HEK293 (cell line): ENCODE data around the gene ZFR2.
A peak's percentile ranks its signal among the peaks of the same experiment; 100 is the strongest.

Experiments
- HOXA7 ChIP-seq: sonication (generic); formaldehyde crosslinking; IDR thresholded peaks from 2 replicates; pipeline ENCODE4 v1.8.1; 2022; ENCODE audit warnings: missing genetic modification reagents, borderline replicate concordance
- KLF8 ChIP-seq: fragments of 450-650 bp; formaldehyde crosslinking; IDR thresholded peaks from 2 replicates; pipeline ENCODE4 v1.5.1; 2016; ENCODE audit warnings: missing biosample characterization, missing genetic modification characterization
- SP7 ChIP-seq: fragments of 450-650 bp; formaldehyde crosslinking; IDR thresholded peaks from 2 replicates; pipeline ENCODE4 v1.5.1; 2016; ENCODE audit warnings: missing biosample characterization, missing genetic modification characterization
- ZNF10 ChIP-seq: fragments of 450-650 bp; formaldehyde crosslinking; IDR thresholded peaks from 2 replicates; pipeline ENCODE4 v1.5.1; 2017; ENCODE audit warnings: missing biosample characterization, missing genetic modification characterization
- ZNF19 ChIP-seq: fragments of 450-650 bp; formaldehyde crosslinking; IDR thresholded peaks from 2 replicates; pipeline ENCODE4; 2016; ENCODE audit warnings: missing biosample characterization, missing genetic modification characterization, low read depth
- ZNF2 ChIP-seq: fragments of 450-650 bp; formaldehyde crosslinking; IDR thresholded peaks from 2 replicates; pipeline ENCODE4 v1.5.1; 2016; ENCODE audit warnings: missing biosample characterization, missing genetic modification characterization
- ZNF24 ChIP-seq: fragments of 450-650 bp; formaldehyde crosslinking; IDR thresholded peaks from 2 replicates; pipeline ENCODE4 v1.5.1; 2016; ENCODE audit warnings: missing biosample characterization, missing genetic modification characterization
- ZNF266 ChIP-seq: fragments of 450-650 bp; formaldehyde crosslinking; IDR thresholded peaks from 2 replicates; pipeline ENCODE4 v1.5.1; 2016; ENCODE audit warnings: missing biosample characterization, missing genetic modification characterization, low read depth
- ZNF292 ChIP-seq: fragments of 450-650 bp; formaldehyde crosslinking; IDR thresholded peaks from 2 replicates; pipeline ENCODE4 v1.5.1; 2016; ENCODE audit warnings: low read depth, missing biosample characterization, missing genetic modification characterization, borderline replicate concordance
- ZNF311 ChIP-seq: fragments of 450-650 bp; formaldehyde crosslinking; IDR thresholded peaks from 2 replicates; pipeline ENCODE4 v1.5.1; 2017; ENCODE audit warnings: missing biosample characterization, missing genetic modification characterization, borderline replicate concordance
- ZNF341 ChIP-seq: fragments of 450-650 bp; formaldehyde crosslinking; IDR thresholded peaks from 2 replicates; pipeline ENCODE4; 2016; ENCODE audit warnings: low read depth, missing biosample characterization, missing genetic modification characterization
- ZNF394 ChIP-seq: fragments of 450-650 bp; formaldehyde crosslinking; IDR thresholded peaks from 2 replicates; pipeline ENCODE4 v1.5.1; 2016; ENCODE audit warnings: missing biosample characterization, missing genetic modification characterization, mild to moderate bottlenecking, moderate library complexity, borderline replicate concordance
- ZNF473 ChIP-seq: fragments of 450-650 bp; formaldehyde crosslinking; IDR thresholded peaks from 2 replicates; pipeline ENCODE4 v1.5.1; 2017; ENCODE audit warnings: missing biosample characterization, missing genetic modification characterization
- ZNF664 ChIP-seq: fragments of 450-650 bp; formaldehyde crosslinking; IDR thresholded peaks from 2 replicates; pipeline ENCODE4 v1.5.1; 2016; ENCODE audit warnings: missing biosample characterization, missing genetic modification characterization
- ZNF777 ChIP-seq: fragments of 450-650 bp; formaldehyde crosslinking; IDR thresholded peaks from 2 replicates; pipeline ENCODE4 v1.5.1; 2017; ENCODE audit warnings: missing biosample characterization, missing genetic modification characterization, borderline replicate concordance
- ZNF791 ChIP-seq: fragments of 450-650 bp; formaldehyde crosslinking; IDR thresholded peaks from 2 replicates; pipeline ENCODE4 v1.5.1; 2016; ENCODE audit warnings: missing biosample characterization, missing genetic modification characterization
- ZNF792 ChIP-seq: fragments of 450-650 bp; formaldehyde crosslinking; IDR thresholded peaks from 2 replicates; pipeline ENCODE4 v1.5.1; 2016; ENCODE audit warnings: missing biosample characterization, missing genetic modification characterization
- TF ChIP-seq, protein P1 (sequence below): fragments of 450-650 bp; formaldehyde crosslinking; IDR thresholded peaks from 2 replicates; pipeline ENCODE4 v1.5.1; 2016; ENCODE audit warnings: missing biosample characterization, missing genetic modification characterization
- TF ChIP-seq, protein P2 (sequence below): fragments of 450-650 bp; formaldehyde crosslinking; IDR thresholded peaks from 2 replicates; pipeline ENCODE4 v1.5.1; 2016; ENCODE audit warnings: missing biosample characterization, missing genetic modification characterization, borderline replicate concordance
- TF ChIP-seq, protein P3 (sequence below): fragments of 450-650 bp; formaldehyde crosslinking; IDR thresholded peaks from 2 replicates; pipeline ENCODE4 v1.5.1; 2016; ENCODE audit warnings: missing biosample characterization, missing genetic modification characterization
- TF ChIP-seq, protein P4 (sequence below): fragments of 450-650 bp; formaldehyde crosslinking; IDR thresholded peaks from 2 replicates; pipeline ENCODE4 v1.5.1; 2016; ENCODE audit warnings: missing biosample characterization, missing genetic modification characterization
- TF ChIP-seq, protein P5 (sequence below): fragments of 450-650 bp; formaldehyde crosslinking; IDR thresholded peaks from 2 replicates; pipeline ENCODE4 v1.5.1; 2017; ENCODE audit warnings: missing biosample characterization, mild to moderate bottlenecking, missing genetic modification characterization, moderate library complexity
- TF ChIP-seq, protein P6 (sequence below): fragments of 450-650 bp; formaldehyde crosslinking; IDR thresholded peaks from 2 replicates; pipeline ENCODE4 v1.5.1; 2016; ENCODE audit warnings: missing biosample characterization, missing genetic modification characterization

The ZFR2 gene

DNA sequence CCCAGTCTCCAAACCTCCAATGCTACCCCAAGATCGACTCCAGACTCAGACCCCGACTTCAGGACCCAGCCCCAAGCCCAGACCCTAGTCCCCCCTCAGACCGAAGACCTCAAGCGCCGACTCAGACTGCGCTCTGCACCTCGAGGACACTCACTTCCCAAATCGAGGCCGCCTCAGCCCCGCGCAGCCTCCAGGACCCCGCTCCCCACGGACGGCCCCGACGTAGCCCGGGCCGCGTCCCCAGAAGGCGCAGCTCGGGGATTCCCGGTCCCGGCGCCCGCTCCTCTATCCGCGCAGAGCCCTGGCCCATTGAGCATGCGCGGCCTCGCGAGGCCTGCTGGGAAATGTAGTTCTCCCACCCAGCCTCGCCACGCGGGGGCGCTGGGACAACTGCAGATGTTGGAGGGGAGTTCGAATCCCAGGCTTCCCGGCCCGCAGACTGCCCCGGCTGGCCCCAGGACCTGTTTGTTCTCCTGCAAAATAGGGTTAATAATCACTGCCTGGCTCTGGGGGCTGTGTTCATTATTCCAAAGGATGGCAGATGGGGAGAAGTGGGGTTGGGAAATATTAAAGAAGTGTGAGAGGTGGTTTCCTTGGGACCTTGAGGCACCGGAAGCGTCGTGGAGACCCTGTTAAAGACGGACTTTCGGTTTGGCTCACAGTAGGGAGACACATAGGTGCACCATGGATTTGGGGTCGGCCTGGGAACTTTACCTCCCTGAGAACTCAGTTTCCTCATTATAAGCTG, 107.3 kb downstream of the ZFR2 start, which contains the start of gene APBA3 (continued):
- TF ChIP-seq, protein P1, sequence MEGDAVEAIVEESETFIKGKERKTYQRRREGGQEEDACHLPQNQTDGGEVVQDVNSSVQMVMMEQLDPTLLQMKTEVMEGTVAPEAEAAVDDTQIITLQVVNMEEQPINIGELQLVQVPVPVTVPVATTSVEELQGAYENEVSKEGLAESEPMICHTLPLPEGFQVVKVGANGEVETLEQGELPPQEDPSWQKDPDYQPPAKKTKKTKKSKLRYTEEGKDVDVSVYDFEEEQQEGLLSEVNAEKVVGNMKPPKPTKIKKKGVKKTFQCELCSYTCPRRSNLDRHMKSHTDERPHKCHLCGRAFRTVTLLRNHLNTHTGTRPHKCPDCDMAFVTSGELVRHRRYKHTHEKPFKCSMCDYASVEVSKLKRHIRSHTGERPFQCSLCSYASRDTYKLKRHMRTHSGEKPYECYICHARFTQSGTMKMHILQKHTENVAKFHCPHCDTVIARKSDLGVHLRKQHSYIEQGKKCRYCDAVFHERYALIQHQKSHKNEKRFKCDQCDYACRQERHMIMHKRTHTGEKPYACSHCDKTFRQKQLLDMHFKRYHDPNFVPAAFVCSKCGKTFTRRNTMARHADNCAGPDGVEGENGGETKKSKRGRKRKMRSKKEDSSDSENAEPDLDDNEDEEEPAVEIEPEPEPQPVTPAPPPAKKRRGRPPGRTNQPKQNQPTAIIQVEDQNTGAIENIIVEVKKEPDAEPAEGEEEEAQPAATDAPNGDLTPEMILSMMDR (tag by site-specific recombination), result peak; percentile 98
- no peak for TF ChIP-seq ZNF791 (tag by site-specific recombination)
- 0 out of 2 replicates have a peak, but pooled peaks have one; percentile 39 for TF ChIP-seq ZNF10 (tag by site-specific recombination)
- peak; percentile 58 for TF ChIP-seq KLF8
- TF ChIP-seq, protein P2, sequence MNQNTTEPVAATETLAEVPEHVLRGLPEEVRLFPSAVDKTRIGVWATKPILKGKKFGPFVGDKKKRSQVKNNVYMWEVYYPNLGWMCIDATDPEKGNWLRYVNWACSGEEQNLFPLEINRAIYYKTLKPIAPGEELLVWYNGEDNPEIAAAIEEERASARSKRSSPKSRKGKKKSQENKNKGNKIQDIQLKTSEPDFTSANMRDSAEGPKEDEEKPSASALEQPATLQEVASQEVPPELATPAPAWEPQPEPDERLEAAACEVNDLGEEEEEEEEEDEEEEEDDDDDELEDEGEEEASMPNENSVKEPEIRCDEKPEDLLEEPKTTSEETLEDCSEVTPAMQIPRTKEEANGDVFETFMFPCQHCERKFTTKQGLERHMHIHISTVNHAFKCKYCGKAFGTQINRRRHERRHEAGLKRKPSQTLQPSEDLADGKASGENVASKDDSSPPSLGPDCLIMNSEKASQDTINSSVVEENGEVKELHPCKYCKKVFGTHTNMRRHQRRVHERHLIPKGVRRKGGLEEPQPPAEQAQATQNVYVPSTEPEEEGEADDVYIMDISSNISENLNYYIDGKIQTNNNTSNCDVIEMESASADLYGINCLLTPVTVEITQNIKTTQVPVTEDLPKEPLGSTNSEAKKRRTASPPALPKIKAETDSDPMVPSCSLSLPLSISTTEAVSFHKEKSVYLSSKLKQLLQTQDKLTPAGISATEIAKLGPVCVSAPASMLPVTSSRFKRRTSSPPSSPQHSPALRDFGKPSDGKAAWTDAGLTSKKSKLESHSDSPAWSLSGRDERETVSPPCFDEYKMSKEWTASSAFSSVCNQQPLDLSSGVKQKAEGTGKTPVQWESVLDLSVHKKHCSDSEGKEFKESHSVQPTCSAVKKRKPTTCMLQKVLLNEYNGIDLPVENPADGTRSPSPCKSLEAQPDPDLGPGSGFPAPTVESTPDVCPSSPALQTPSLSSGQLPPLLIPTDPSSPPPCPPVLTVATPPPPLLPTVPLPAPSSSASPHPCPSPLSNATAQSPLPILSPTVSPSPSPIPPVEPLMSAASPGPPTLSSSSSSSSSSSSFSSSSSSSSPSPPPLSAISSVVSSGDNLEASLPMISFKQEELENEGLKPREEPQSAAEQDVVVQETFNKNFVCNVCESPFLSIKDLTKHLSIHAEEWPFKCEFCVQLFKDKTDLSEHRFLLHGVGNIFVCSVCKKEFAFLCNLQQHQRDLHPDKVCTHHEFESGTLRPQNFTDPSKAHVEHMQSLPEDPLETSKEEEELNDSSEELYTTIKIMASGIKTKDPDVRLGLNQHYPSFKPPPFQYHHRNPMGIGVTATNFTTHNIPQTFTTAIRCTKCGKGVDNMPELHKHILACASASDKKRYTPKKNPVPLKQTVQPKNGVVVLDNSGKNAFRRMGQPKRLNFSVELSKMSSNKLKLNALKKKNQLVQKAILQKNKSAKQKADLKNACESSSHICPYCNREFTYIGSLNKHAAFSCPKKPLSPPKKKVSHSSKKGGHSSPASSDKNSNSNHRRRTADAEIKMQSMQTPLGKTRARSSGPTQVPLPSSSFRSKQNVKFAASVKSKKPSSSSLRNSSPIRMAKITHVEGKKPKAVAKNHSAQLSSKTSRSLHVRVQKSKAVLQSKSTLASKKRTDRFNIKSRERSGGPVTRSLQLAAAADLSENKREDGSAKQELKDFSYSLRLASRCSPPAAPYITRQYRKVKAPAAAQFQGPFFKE (tag by site-specific recombination), result no peak
- TF ChIP-seq, protein P3, sequence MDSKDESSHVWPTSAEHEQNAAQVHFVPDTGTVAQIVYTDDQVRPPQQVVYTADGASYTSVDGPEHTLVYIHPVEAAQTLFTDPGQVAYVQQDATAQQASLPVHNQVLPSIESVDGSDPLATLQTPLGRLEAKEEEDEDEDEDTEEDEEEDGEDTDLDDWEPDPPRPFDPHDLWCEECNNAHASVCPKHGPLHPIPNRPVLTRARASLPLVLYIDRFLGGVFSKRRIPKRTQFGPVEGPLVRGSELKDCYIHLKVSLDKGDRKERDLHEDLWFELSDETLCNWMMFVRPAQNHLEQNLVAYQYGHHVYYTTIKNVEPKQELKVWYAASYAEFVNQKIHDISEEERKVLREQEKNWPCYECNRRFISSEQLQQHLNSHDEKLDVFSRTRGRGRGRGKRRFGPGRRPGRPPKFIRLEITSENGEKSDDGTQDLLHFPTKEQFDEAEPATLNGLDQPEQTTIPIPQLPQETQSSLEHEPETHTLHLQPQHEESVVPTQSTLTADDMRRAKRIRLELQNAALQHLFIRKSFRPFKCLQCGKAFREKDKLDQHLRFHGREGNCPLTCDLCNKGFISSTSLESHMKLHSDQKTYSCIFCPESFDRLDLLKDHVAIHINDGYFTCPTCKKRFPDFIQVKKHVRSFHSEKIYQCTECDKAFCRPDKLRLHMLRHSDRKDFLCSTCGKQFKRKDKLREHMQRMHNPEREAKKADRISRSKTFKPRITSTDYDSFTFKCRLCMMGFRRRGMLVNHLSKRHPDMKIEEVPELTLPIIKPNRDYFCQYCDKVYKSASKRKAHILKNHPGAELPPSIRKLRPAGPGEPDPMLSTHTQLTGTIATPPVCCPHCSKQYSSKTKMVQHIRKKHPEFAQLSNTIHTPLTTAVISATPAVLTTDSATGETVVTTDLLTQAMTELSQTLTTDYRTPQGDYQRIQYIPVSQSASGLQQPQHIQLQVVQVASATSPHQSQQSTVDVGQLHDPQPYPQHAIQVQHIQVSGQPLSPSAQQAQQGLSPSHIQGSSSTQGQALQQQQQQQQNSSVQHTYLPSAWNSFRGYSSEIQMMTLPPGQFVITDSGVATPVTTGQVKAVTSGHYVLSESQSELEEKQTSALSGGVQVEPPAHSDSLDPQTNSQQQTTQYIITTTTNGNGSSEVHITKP (tag by site-specific recombination), result peak; percentile 96
- TF ChIP-seq ZNF473 (tag by site-specific recombination), result no peak
- no peak for TF ChIP-seq ZNF19 (tag by site-specific recombination)
- TF ChIP-seq ZNF664 (tag by site-specific recombination), result no peak
- TF ChIP-seq ZNF292 (tag by site-specific recombination), result no peak
- TF ChIP-seq ZNF394 (tag by site-specific recombination), result peak; percentile 44; the same call in 1 of the 2 replicates
- TF ChIP-seq, protein P4, sequence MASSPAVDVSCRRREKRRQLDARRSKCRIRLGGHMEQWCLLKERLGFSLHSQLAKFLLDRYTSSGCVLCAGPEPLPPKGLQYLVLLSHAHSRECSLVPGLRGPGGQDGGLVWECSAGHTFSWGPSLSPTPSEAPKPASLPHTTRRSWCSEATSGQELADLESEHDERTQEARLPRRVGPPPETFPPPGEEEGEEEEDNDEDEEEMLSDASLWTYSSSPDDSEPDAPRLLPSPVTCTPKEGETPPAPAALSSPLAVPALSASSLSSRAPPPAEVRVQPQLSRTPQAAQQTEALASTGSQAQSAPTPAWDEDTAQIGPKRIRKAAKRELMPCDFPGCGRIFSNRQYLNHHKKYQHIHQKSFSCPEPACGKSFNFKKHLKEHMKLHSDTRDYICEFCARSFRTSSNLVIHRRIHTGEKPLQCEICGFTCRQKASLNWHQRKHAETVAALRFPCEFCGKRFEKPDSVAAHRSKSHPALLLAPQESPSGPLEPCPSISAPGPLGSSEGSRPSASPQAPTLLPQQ (tag by site-specific recombination), result peak; percentile 84
- TF ChIP-seq HOXA7 (CRISPR knock-in tag), result no peak
- TF ChIP-seq ZNF341 (tag by site-specific recombination), result no peak; the same call in 1 of the 2 replicates
- TF ChIP-seq, protein P5, sequence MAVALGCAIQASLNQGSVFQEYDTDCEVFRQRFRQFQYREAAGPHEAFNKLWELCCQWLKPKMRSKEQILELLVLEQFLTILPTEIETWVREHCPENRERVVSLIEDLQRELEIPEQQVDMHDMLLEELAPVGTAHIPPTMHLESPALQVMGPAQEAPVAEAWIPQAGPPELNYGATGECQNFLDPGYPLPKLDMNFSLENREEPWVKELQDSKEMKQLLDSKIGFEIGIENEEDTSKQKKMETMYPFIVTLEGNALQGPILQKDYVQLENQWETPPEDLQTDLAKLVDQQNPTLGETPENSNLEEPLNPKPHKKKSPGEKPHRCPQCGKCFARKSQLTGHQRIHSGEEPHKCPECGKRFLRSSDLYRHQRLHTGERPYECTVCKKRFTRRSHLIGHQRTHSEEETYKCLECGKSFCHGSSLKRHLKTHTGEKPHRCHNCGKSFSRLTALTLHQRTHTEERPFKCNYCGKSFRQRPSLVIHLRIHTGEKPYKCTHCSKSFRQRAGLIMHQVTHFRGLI, result no peak
- TF ChIP-seq ZNF2 (tag by site-specific recombination), result peak; percentile 96
- no peak for TF ChIP-seq ZNF311 (tag by site-specific recombination)
- no peak for TF ChIP-seq ZNF266 (tag by site-specific recombination)
- peak; percentile 68; the same call in 1 of the 2 replicates for TF ChIP-seq ZNF24 (tag by site-specific recombination)
- TF ChIP-seq SP7, result no peak; the same call in none of the 2 replicates
- TF ChIP-seq, protein P6, sequence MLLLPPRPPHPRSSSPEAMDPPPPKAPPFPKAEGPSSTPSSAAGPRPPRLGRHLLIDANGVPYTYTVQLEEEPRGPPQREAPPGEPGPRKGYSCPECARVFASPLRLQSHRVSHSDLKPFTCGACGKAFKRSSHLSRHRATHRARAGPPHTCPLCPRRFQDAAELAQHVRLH, result peak; percentile 98
- TF ChIP-seq ZNF777 (tag by site-specific recombination), result peak; percentile 94
- no peak for TF ChIP-seq ZNF792
